HEK293 (cell line): ENCODE data around the gene ZNRF2.

ENCODE experiments used
- CTCF ChIP-seq: fragments of 450-650 bp; formaldehyde crosslinking; IDR thresholded peaks from 2 replicates; pipeline ENCODE4 v1.5.1; 2016; ENCODE audit warnings: missing biosample characterization, missing genetic modification characterization
- MYNN ChIP-seq: fragments of 450-650 bp; formaldehyde crosslinking; IDR thresholded peaks from 2 replicates; pipeline ENCODE4 v1.5.1; 2016; ENCODE audit warnings: missing biosample characterization, missing genetic modification characterization, borderline replicate concordance
- PBX3 ChIP-seq: sonication (generic); formaldehyde crosslinking; IDR thresholded peaks from 2 replicates; pipeline ENCODE4 v1.8.1; 2022; ENCODE audit warnings: mild to moderate bottlenecking, moderate library complexity, missing genetic modification reagents
- PRDM4 ChIP-seq: fragments of 450-650 bp; formaldehyde crosslinking; IDR thresholded peaks from 2 replicates; pipeline ENCODE4 v1.5.1; 2017; ENCODE audit warnings: missing biosample characterization, missing genetic modification characterization
- ZNF121 ChIP-seq: fragments of 450-650 bp; formaldehyde crosslinking; IDR thresholded peaks from 2 replicates; pipeline ENCODE4 v1.5.1; 2016; ENCODE audit warnings: missing biosample characterization, missing genetic modification characterization
- ZNF133 ChIP-seq: fragments of 450-650 bp; formaldehyde crosslinking; IDR thresholded peaks from 2 replicates; pipeline ENCODE4 v1.5.1; 2016; ENCODE audit warnings: missing biosample characterization, missing genetic modification characterization
- ZNF280C ChIP-seq: fragments of 450-650 bp; formaldehyde crosslinking; IDR thresholded peaks from 2 replicates; pipeline ENCODE4 v1.5.1; 2016; ENCODE audit warnings: missing biosample characterization, missing genetic modification characterization
- ZNF580 ChIP-seq: fragments of 450-650 bp; formaldehyde crosslinking; IDR thresholded peaks from 2 replicates; pipeline ENCODE4 v1.5.1; 2016; ENCODE audit warnings: missing biosample characterization, missing genetic modification characterization
- ZSCAN5A ChIP-seq: fragments of 450-650 bp; formaldehyde crosslinking; IDR thresholded peaks from 2 replicates; pipeline ENCODE4 v1.5.1; 2016; ENCODE audit warnings: missing biosample characterization, missing genetic modification characterization

- TF ChIP-seq CTCF = no peak
- no peak for TF ChIP-seq PBX3
- TF ChIP-seq ZNF133 = no peak
- TF ChIP-seq ZSCAN5A = no peak
- TF ChIP-seq PRDM4 = no peak
- TF ChIP-seq ZNF580 (tag by site-specific recombination) = no peak
- TF ChIP-seq ZNF121 (tag by site-specific recombination) = no peak
- no peak for TF ChIP-seq ZNF280C
- no peak for TF ChIP-seq MYNN (tag by site-specific recombination)
Observed at GRCh38 chr7:30268586-30268985, 15.8 kb upstream of the ZNRF2 start.
